H1 (cell line): ENCODE results near the gene DISP1. TPM values are rescaled to one million over a fixed set of nuclear protein-coding genes. Genes with fewer than 3 reads are reported as not detected.

Experiments used
- CTCF ChIA-PET: fragments of 300-600 bp; sonication (Branson Sonifier 250); formaldehyde crosslinking; loops from one replicate; lab custom pipeline; 2021; ENCODE audit not compliant: partially characterized antibody; lab: Charles Lee
- POLR2A ChIA-PET: fragments of 300-600 bp; sonication (Branson Sonifier 250); formaldehyde crosslinking; loops from one replicate; lab custom pipeline; 2021; ENCODE audit warnings: inconsistent platforms; ENCODE audit not compliant: partially characterized antibody; lab: Charles Lee
- DNase-seq, 2 experiments: peaks; one replicate each; pipeline versions ENCODE4 v3.0.0 to v3.0.0-alpha.2; 2010 to 2022; ENCODE audit warnings: low spot score in 2 of 2, low read depth in 1 of 2, mixed read lengths in 1 of 2
- FAIRE-seq: peaks from 2 replicates; lab custom pipeline; 2011; peaks lifted over from hg19 to GRCh38; lab: Jason Lieb, UNC
- H2AFZ ChIP-seq: 2 replicates; pipeline ENCODE4 v1.8.1; 2012; ENCODE audit warnings: low read length, inconsistent platforms
- H2AK5ac ChIP-seq: 2 replicates; pipeline ENCODE4 v1.6.1; 2013; ENCODE audit warnings: low read depth, low read length
- H2BK120ac ChIP-seq: replicated peaks from 2 replicates; pipeline ENCODE3; 2013; ENCODE audit warnings: low read depth, low read length, inconsistent platforms
- H2BK12ac ChIP-seq: 2 replicates; pipeline ENCODE4 v1.6.1; 2013; ENCODE audit warnings: low read depth, low read length
- H2BK15ac ChIP-seq: 2 replicates; pipeline ENCODE4 v1.6.1; 2013; ENCODE audit warnings: low read length
- H2BK20ac ChIP-seq: 2 replicates; pipeline ENCODE4 v1.6.1; 2013; ENCODE audit warnings: low read length
- H2BK5ac ChIP-seq: 2 replicates; pipeline ENCODE4 v1.6.1; 2013; ENCODE audit warnings: low read depth, low read length
- H3K14ac ChIP-seq: 2 replicates; pipeline ENCODE4 v1.6.1; 2013; ENCODE audit warnings: inconsistent platforms; ENCODE audit not compliant: insufficient read length
- H3K18ac ChIP-seq: 2 replicates; pipeline ENCODE4 v1.6.1; 2013; ENCODE audit warnings: low read length; ENCODE audit errors: extremely low read depth
- H3K23ac ChIP-seq: 2 replicates; pipeline ENCODE4 v1.6.1; 2013; ENCODE audit warnings: inconsistent platforms; ENCODE audit not compliant: insufficient read length
- H3K23me2 ChIP-seq: 2 replicates; pipeline ENCODE4 v1.6.1; 2013; ENCODE audit warnings: low read depth, low read length
- H3K27ac ChIP-seq: 2 replicates; pipeline ENCODE4 v1.6.1; 2011; ENCODE audit warnings: low read depth, low read length, inconsistent platforms
- H3K27me3 ChIP-seq, 4 experiments: replicated peaks in 1 of 4; 1 replicate in 1 of 4; 2 replicates in 3 of 4; pipeline versions ENCODE4 v1.6.1 to v1.8.1; 2011 to 2013; ENCODE audit warnings: low read length in 3 of 4, mild to moderate bottlenecking in 3 of 4, inconsistent platforms in 2 of 4, mixed read lengths in 2 of 4, moderate library complexity in 1 of 4; ENCODE audit not compliant: control insufficient read depth in 3 of 4, insufficient read depth in 3 of 4; ENCODE audit errors: extremely low read depth in 1 of 4
- H3K36me3 ChIP-seq, 4 experiments: 2 replicates each; pipeline versions ENCODE4 v1.6.1 to v1.8.1; 2011 to 2013; ENCODE audit warnings: mild to moderate bottlenecking in 4 of 4, low read length in 3 of 4, moderate library complexity in 2 of 4, control low read depth in 1 of 4, inconsistent platforms in 1 of 4; ENCODE audit not compliant: insufficient read depth in 4 of 4, control insufficient read depth in 2 of 4
- H3K4ac ChIP-seq: replicated peaks from 2 replicates; pipeline ENCODE3; 2013; ENCODE audit warnings: low read length, low read depth, mixed read lengths, inconsistent platforms; ENCODE audit not compliant: insufficient read length
- H3K4me1 ChIP-seq, 4 experiments: replicated peaks in 1 of 4; 1 replicate in 1 of 4; 2 replicates in 3 of 4; pipeline versions ENCODE4 v1.6.1 to v1.8.1; 2011 to 2013; ENCODE audit warnings: low read length in 3 of 4, inconsistent platforms in 2 of 4, mixed read lengths in 1 of 4; ENCODE audit not compliant: insufficient read depth in 4 of 4, control insufficient read depth in 3 of 4
- H3K4me2 ChIP-seq, 2 experiments: 2 replicates each; pipeline versions ENCODE4 v1.6.1 to v1.8.1; 2011 to 2013; ENCODE audit warnings: low read depth in 2 of 2, low read length in 2 of 2, control low read depth in 1 of 2, inconsistent platforms in 1 of 2, mild to moderate bottlenecking in 1 of 2; ENCODE audit not compliant: insufficient read depth in 1 of 2
- H3K4me3 ChIP-seq, 4 experiments: fragments of 200-600, 300-600 bp in 1 of 4; sonication (generic), shearing (Covaris generic), sonication (Bioruptor Twin) in 1 of 4; 2 replicates each; pipeline versions ENCODE4 v1.5.1 to v1.8.1; 2011 to 2016; ENCODE audit warnings: low read length in 4 of 4, low read depth in 3 of 4, control low read depth in 2 of 4, inconsistent platforms in 2 of 4, mild to moderate bottlenecking in 2 of 4, mixed read lengths in 1 of 4, moderate library complexity in 1 of 4; ENCODE audit not compliant: insufficient read depth in 2 of 4; ENCODE audit errors: extremely low read depth in 1 of 4
- H3K56ac ChIP-seq: replicated peaks from 2 replicates; pipeline ENCODE3; 2013; ENCODE audit warnings: low read depth, mild to moderate bottlenecking, mixed read lengths, low read length, inconsistent platforms; ENCODE audit not compliant: insufficient read length
- H3K79me1 ChIP-seq: 2 replicates; pipeline ENCODE4 v1.6.1; 2013; ENCODE audit warnings: low read depth, low read length, control low read depth
- H3K79me2 ChIP-seq, 2 experiments: 2 replicates each; pipeline versions ENCODE4 v1.6.1 to v1.8.1; 2012 to 2013; ENCODE audit warnings: low read length in 2 of 2, mild to moderate bottlenecking in 2 of 2, inconsistent platforms in 1 of 2; ENCODE audit not compliant: insufficient read depth in 2 of 2, control insufficient read depth in 1 of 2
- H3K9ac ChIP-seq, 4 experiments: replicated peaks in 1 of 4; 1 replicate in 1 of 4; 2 replicates in 3 of 4; pipeline versions ENCODE4 v1.6.1 to v1.8.1; 2011 to 2013; ENCODE audit warnings: low read depth in 3 of 4, low read length in 3 of 4, control low read depth in 2 of 4, mild to moderate bottlenecking in 2 of 4, moderate library complexity in 2 of 4, inconsistent platforms in 1 of 4; ENCODE audit errors: extremely low read depth in 1 of 4
- H3K9me3 ChIP-seq, 2 experiments: 2 replicates each; pipeline versions ENCODE4 v1.6.1 to v1.8.1; 2012 to 2013; ENCODE audit warnings: mild to moderate bottlenecking in 2 of 2, moderate library complexity in 2 of 2, control low read depth in 1 of 2, inconsistent platforms in 1 of 2, low read depth in 1 of 2, low read length in 1 of 2, mixed read lengths in 1 of 2; ENCODE audit not compliant: insufficient read depth in 2 of 2
- H4K20me1 ChIP-seq, 2 experiments: replicated peaks in 1 of 2; 2 replicates each; pipeline versions ENCODE3 to v1.8.1; 2011 to 2013; ENCODE audit warnings: inconsistent platforms in 2 of 2, low read length in 2 of 2, mild to moderate bottlenecking in 1 of 2; ENCODE audit not compliant: insufficient read depth in 2 of 2, control insufficient read depth in 1 of 2
- H4K5ac ChIP-seq: 2 replicates; pipeline ENCODE4 v1.6.1; 2013; ENCODE audit warnings: low read length, low read depth, mixed read lengths, inconsistent platforms; ENCODE audit not compliant: insufficient read length
- H4K8ac ChIP-seq: 2 replicates; pipeline ENCODE4 v1.8.0; 2013; ENCODE audit warnings: mild to moderate bottlenecking, moderate library complexity, low read length, inconsistent platforms; ENCODE audit not compliant: insufficient read depth; ENCODE audit errors: extremely low read depth
- H4K91ac ChIP-seq: replicated peaks from 2 replicates; pipeline ENCODE3; 2013; ENCODE audit warnings: low read length, mixed read lengths, inconsistent platforms; ENCODE audit not compliant: insufficient read length
- CTCF ChIP-seq, 3 experiments: IDR thresholded peaks; 1 replicate in 2 of 3; 2 replicates in 1 of 3; pipeline versions ENCODE4 v1.5.1 to v1.6.1; 2011; ENCODE audit warnings: low read length in 3 of 3, mild to moderate bottlenecking in 3 of 3, inconsistent platforms in 2 of 3, low read depth in 1 of 3, moderate library complexity in 1 of 3; ENCODE audit not compliant: insufficient read depth in 1 of 3; ENCODE audit errors: control extremely low read depth in 1 of 3
- EGR1 ChIP-seq: IDR thresholded peaks from 2 replicates; pipeline ENCODE4 v1.6.1; 2011; ENCODE audit warnings: low read depth, low read length, borderline replicate concordance
- RAD21 ChIP-seq, 2 experiments: IDR thresholded peaks in 1 of 2; conservative IDR thresholded peaks in 1 of 2; 2 replicates each; pipeline ENCODE4 v1.6.1; 2011; ENCODE audit warnings: low read depth in 2 of 2, low read length in 2 of 2, improper control_type of control experiment in 1 of 2, inconsistent platforms in 1 of 2, mild to moderate bottlenecking in 1 of 2, moderate library complexity in 1 of 2
- WGBS, 2 experiments: shearing (Covaris generic) in 1 of 2; methylation state at CpG; one replicate each; pipeline versions ENCODE4 v1.1.6 to v1.1.7; 2013 to 2015; ENCODE audit warnings: low lambda C conversion rate in 2 of 2, mixed read lengths in 2 of 2, inconsistent platforms in 1 of 2, low coverage in 1 of 2, missing lambda C conversion rate in 1 of 2; ENCODE audit not compliant: insufficient replicate concordance in 2 of 2, insufficient coverage in 1 of 2, insufficient read length in 1 of 2; ENCODE audit errors: extremely low coverage in 1 of 2, missing lambda C conversion rate in 1 of 2; 5-methylcytosine and 5-hydroxymethylcytosine counted together
- polyA plus RNA-seq, 7 experiments: library from polyadenylated mRNA; depleted of rRNA in 3 of 7; stranded (reverse) in 5 of 7; unstranded in 2 of 7; fragments of >200 nt in 5 of 7; fragments of 200-250 nt in 2 of 7; gene quantifications; 1 replicate in 5 of 7; 2 replicates in 1 of 7; 4 replicates in 1 of 7; pipeline versions ENCODE4 v1.2.1 to v1.2.3, GENCODE V29; 2011 to 2013; ENCODE audit warnings: missing spikeins in 2 of 7, mixed read lengths in 2 of 7
- total RNA-seq: library from RNA; stranded (reverse); fragmentation: NEBNext Ultra II Directional; extraction: Animal tissue kit (Norgen Biotek cat#: 25700); gene quantifications from 2 replicates; pipeline ENCODE4 v1.2.1, GENCODE V29; 2021

Gene DISP1
- total and polyA plus RNA-seq, 2 of the 8 experiments (the other 6 are each of a cell fraction or from before 2014, with no cell fraction given): 4.1 to 6.1 TPM

- TF ChIP-seq EGR1: no peak
- TF ChIP-seq CTCF (IDR thresholded peaks at IDR 0.05; ENCODE audit: control extremely low read depth in 1 of 3, insufficient read depth in 1 of 3, low read depth in 1 of 3, low read length in 3 of 3): peak in 2 of 3 experiments; percentile 55 to 59; a peak in 2 of 4 replicates
- TF ChIP-seq RAD21 (IDR thresholded peaks at IDR 0.05 in 1 of 2, conservative IDR thresholded peaks at IDR 0.05 in 1 of 2; ENCODE audit: low read depth in 2 of 2, low read length in 2 of 2): peak; percentile 91
- Histone ChIP-seq H3K14ac (no peak overlapping the region), H3K4me2 (no peak overlapping the region), H3K27ac (no peak overlapping the region), H2BK120ac (no peak overlapping the region), H3K36me3 (no peaks in the 10 kb centered on the region), H3K9me3 (no peaks in the 10 kb centered on the region; a peak in 1 of 4 replicates), H2BK5ac (no peak overlapping the region), H2BK15ac (no peak overlapping the region), H3K27me3 (no peaks in the 10 kb centered on the region; a peak in 1 of 7 replicates), H3K56ac (no peak overlapping the region), H3K18ac (no peak overlapping the region), H3K23me2 (no peaks in the 10 kb centered on the region), H3K4me1 (no peaks in the 10 kb centered on the region; a peak in 1 of 7 replicates), H4K91ac (no peak overlapping the region), H4K20me1 (no peaks in the 10 kb centered on the region), H4K5ac (no peak overlapping the region), H3K23ac (no peak overlapping the region), H2AFZ (no peak overlapping the region), H3K4me3 (no peak overlapping the region), H2BK20ac (no peak overlapping the region), H3K4ac (no peak overlapping the region), H4K8ac (no peak overlapping the region), H3K9ac (no peak overlapping the region), H3K79me1 (no peaks in the 10 kb centered on the region), H2BK12ac (no peak overlapping the region), H2AK5ac (no peak overlapping the region), H3K79me2 (no peaks in the 10 kb centered on the region)
- 32% methylated on average over 2 of the region's 2 CpGs; no CpG with 5 or more reads in 1 of the 2 experiments for WGBS, 2 experiments
- FAIRE-seq (peak; percentile 62), DNase-seq (no peak)
- ChIA-PET CTCF (interaction anchor here (0.7 to 7.0 kb wide), 19 partner anchors 9 to 891 kb away, joined by 3 to 163 read pairs (median 4); no protein-coding TSS in a partner anchor), POLR2A (interaction anchor here (1.0 kb wide), 1 partner anchor 226 kb away, joined by 3 read pairs; no protein-coding TSS in a partner anchor)
Observed at GRCh38 chr1:222792744-222793143, 22.1 kb upstream of the DISP1 start.
